ENCODE measurements around the gene SH3PXD2B. TPM values are rescaled to one million over a fixed set of nuclear protein-coding genes. Genes with fewer than 3 reads are reported as not detected.
"Not testable (repeated sequence)": the region's sequence is repeated elsewhere in the genome, so short reads cannot be mapped to it uniquely, and the experiment has no call there.

The SH3PXD2B gene
- total RNA-seq, 1 donor = 46.7 TPM

DNA sequence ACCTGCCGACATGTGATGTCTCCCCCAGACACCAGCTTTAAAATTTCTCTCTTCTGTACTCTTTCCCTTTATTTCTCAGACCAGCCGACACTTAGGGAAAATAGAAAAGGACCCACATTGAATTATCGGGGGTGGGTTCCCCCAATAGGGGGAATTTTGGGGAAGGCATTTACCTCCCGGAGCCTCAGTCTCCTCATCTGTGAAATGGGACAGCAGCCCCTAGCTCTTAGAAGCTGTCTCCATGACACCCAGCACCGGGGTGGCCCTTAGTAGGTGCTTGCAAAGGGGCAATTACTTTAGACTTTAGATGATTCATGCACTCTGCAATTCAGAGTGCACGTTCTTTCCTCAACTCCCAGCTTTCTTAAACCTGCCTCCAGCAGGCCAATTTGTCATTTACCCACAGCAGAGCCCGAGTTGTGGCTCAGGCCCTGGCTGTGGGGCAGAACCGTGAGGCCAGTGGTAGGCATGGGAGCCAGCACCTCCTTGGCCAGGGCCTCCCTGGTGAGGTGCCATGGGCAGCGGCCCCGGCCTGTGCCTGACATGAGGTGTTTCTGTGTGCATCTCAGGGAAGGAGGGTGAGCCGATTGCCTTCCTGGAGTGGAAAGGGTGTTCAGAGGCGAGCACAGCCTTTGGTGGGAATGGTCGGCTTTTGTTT is 51.7 kb downstream of the SH3PXD2B start:
- TF ChIP-seq, protein P1, sequence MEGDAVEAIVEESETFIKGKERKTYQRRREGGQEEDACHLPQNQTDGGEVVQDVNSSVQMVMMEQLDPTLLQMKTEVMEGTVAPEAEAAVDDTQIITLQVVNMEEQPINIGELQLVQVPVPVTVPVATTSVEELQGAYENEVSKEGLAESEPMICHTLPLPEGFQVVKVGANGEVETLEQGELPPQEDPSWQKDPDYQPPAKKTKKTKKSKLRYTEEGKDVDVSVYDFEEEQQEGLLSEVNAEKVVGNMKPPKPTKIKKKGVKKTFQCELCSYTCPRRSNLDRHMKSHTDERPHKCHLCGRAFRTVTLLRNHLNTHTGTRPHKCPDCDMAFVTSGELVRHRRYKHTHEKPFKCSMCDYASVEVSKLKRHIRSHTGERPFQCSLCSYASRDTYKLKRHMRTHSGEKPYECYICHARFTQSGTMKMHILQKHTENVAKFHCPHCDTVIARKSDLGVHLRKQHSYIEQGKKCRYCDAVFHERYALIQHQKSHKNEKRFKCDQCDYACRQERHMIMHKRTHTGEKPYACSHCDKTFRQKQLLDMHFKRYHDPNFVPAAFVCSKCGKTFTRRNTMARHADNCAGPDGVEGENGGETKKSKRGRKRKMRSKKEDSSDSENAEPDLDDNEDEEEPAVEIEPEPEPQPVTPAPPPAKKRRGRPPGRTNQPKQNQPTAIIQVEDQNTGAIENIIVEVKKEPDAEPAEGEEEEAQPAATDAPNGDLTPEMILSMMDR (IDR thresholded peaks at IDR 0.05; ENCODE audit: insufficient read depth, low read length) = no peak
- H3K4me3 ChIP-seq (ENCODE audit: low read depth, low read length) = no peak overlapping the region
- DNase-seq (ENCODE audit: low read depth) = no peak

DNA sequence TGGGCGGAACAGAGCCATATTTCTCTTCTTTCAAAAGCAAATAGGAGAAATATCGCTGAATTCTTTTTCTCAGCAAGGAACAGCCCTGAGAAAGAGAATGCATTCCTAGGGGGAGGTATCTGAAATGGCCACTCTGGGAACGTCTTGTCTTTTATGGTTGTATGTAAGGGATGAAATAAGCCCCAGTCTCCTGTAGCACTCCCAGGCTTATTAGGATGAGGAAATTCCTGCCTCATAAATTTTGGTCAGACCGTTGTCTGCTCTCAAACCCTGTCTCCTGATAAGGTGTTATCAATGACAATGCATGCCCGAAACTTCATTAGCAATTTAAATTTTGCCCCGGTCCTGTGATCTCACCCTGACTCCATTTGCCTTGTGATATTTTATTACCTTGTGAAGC is 52.3 kb downstream of the SH3PXD2B start:
- not testable (repeated sequence) for DNase-seq (ENCODE audit: low read depth); H3K4me3 ChIP-seq (ENCODE audit: low read depth, low read length)

DNA sequence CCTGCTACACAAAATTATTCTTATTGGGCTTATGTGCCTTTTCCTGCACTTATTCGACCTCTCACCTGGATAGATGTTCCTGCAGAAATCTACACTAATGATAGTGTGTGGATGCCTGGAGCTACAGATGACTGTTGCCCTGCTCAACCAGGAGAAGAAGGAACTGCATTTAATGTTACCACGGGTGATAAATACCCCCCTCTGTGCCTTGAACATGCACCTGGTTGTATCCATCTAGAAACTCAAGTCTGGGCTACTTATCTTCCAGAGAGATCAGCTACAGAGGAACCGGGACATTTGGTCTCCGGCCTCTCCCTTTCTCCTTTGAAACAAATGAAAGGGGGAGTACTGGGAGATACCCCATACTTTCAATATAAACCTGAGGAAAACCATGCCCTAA is 54.5 kb downstream of the SH3PXD2B start:
- DNase-seq (ENCODE audit: low read depth) = no peak
- TF ChIP-seq, protein P1 (IDR thresholded peaks at IDR 0.05; ENCODE audit: insufficient read depth, low read length) = no peak
- H3K4me3 ChIP-seq (ENCODE audit: low read depth, low read length) = no peak overlapping the region

DNA sequence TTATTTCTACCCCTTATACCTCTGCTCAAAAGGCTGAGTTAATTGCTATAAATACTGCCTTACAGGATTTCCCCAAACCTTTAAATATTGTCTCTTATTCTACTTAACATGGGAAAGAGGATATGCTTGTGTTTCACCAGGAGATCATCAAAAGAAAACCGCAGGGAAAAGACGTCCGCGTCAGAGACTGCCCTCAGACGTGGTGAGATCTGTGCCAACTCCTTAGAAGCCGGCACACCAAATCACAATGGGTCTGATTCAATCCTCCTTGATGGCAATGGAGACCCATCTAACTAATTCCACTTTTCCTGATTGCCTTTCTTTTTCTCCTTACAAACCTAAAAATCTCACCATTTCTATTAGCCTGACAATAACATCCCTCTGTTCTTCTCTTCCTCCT is 55.0 kb downstream of the SH3PXD2B start:
- TF ChIP-seq, protein P1 (IDR thresholded peaks at IDR 0.05; ENCODE audit: insufficient read depth, low read length) = no peak
- no peak overlapping the region for H3K4me3 ChIP-seq (ENCODE audit: low read depth, low read length)
- DNase-seq (ENCODE audit: low read depth) = no peak

DNA sequence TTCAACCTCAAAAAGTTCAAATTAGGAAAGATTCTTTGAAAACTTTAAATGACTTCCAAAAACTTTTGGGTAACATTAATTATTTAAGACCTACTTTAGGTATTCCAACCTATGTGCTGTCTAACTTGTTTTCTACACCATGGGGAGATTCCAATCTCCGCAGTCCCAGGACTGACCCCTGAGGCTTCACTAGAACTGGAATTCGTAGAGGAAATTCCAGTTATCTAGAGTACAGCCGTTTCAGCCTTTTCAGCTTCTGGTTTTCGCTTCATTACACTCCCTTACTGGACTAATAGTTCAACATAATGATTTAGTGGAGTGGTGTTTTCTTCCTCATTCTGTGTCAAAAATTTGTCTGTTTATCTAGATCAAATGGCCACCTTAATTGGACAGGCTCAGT is 55.7 kb downstream of the SH3PXD2B start:
- not testable (repeated sequence) for DNase-seq (ENCODE audit: low read depth); H3K4me3 ChIP-seq (ENCODE audit: low read depth, low read length)

DNA sequence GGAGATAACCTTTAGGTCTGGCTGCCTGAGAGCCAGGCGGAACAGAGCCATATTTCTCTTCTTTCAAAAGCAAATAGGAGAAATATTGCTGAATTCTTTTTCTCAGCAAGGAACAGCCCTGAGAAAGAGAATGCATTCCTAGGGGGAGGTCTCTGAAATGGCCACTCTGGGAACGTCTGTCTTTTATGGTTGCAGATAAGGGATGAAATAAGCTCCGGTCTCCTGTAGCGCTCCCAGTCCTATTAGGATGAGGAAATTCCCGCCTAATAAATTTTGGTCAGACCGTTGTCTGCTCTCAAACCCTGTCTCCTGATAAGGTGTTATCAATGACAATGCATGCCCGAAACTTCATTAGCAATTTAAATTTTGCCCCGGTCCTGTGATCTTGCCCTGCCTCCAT is 57.3 kb downstream of the SH3PXD2B start:
- not testable (repeated sequence) for H3K4me3 ChIP-seq (ENCODE audit: low read depth, low read length)

DNA sequence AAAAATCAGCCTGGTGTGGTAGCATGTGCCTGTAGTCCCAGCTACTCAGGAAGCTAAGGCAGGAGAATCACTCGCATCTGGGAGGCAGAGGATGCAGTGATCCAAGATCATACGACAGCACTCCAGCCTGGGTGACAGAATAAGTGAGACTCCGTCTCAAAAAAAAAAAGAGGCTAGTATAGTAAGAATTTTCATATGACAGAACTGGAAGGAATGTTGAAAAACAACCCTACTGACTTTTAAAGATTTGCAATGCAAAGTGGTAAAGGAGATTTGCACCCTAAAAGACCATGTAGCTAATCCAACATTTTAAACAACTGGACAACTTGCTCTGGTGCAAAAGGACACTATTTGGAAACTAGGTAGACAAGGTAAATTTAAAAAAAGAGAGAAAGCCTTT is 58.1 kb downstream of the SH3PXD2B start:
- TF ChIP-seq, protein P1 (IDR thresholded peaks at IDR 0.05; ENCODE audit: insufficient read depth, low read length) = no peak
- H3K4me3 ChIP-seq (ENCODE audit: low read depth, low read length) = no peak overlapping the region
- no peak for DNase-seq (ENCODE audit: low read depth)

More for the DNA sequence above, 57.3 kb downstream of the SH3PXD2B start:
- not testable (repeated sequence) for DNase-seq (ENCODE audit: low read depth)

DNA sequence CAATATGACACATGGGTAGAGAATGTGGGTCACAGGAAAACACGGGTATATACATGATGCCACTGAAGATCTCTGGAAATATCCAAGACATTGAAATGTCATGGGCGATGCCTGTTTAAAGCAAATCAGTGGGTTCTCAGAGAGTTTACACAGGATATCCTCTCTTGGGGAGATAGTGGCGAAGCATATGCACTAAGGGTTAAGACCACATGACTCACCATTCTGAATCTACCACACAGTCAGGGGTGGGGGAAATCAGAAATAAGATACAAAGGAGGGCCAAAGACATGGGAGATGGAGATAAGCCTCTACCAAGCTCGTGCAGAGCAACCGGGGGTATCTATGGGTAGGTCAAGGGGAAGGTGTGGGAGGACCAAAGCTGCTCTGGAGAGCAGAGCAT is 58.8 kb downstream of the SH3PXD2B start:
- TF ChIP-seq, protein P1 (IDR thresholded peaks at IDR 0.05; ENCODE audit: insufficient read depth, low read length) = no peak
- no peak for DNase-seq (ENCODE audit: low read depth)
- H3K4me3 ChIP-seq (ENCODE audit: low read depth, low read length) = no peak overlapping the region
